Memory B cell (primary cell): ENCODE data around the gene CLIP4.

Source experiments
- ATAC-seq: fragments of 150-1000 bp; cut with Tn5 transposase; 2 replicates; pipeline ENCODE4 v1.10.0; 2021; ENCODE audit warnings: low read depth, mild to moderate bottlenecking, moderate library complexity
- DNase-seq, 2 donors: peaks; one replicate each; pipeline ENCODE4 v3.0.0; 2022; ENCODE audit warnings: low spot score in 2 of 2
- H3K27ac Mint-ChIP-seq: one replicate; pipeline ENCODE4 v1.8.0; 2022; ENCODE audit warnings: mild to moderate bottlenecking, moderate library complexity, mixed read lengths
- H3K27me3 Mint-ChIP-seq: one replicate; pipeline ENCODE4 v1.8.0; 2022; ENCODE audit warnings: mixed read lengths
- H3K36me3 Mint-ChIP-seq: one replicate; pipeline ENCODE4 v1.8.0; 2022; ENCODE audit warnings: mild to moderate bottlenecking, mixed read lengths
- H3K4me1 Mint-ChIP-seq: one replicate; pipeline ENCODE4 v1.8.0; 2022; ENCODE audit warnings: mixed read lengths
- H3K4me3 Mint-ChIP-seq: one replicate; pipeline ENCODE4 v1.8.0; 2022; ENCODE audit warnings: mild to moderate bottlenecking, moderate library complexity, mixed read lengths
- H3K9me3 Mint-ChIP-seq: one replicate; pipeline ENCODE4 v1.8.0; 2022; ENCODE audit warnings: mixed read lengths

The CLIP4 gene, protein sequence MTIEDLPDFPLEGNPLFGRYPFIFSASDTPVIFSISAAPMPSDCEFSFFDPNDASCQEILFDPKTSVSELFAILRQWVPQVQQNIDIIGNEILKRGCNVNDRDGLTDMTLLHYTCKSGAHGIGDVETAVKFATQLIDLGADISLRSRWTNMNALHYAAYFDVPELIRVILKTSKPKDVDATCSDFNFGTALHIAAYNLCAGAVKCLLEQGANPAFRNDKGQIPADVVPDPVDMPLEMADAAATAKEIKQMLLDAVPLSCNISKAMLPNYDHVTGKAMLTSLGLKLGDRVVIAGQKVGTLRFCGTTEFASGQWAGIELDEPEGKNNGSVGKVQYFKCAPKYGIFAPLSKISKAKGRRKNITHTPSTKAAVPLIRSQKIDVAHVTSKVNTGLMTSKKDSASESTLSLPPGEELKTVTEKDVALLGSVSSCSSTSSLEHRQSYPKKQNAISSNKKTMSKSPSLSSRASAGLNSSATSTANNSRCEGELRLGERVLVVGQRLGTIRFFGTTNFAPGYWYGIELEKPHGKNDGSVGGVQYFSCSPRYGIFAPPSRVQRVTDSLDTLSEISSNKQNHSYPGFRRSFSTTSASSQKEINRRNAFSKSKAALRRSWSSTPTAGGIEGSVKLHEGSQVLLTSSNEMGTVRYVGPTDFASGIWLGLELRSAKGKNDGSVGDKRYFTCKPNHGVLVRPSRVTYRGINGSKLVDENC

GRCh38 chr2:29114946-29115609 is at the start of gene CLIP4:
CLIP4 (plus strand) TSS chr2:29115415; CDS start chr2:29121389, 5,974 bp downstream.
- Mint-ChIP-seq H3K27me3 (peaks cover 7% of the 10 kb centered on the region), H3K4me1 (peaks cover 12% of the 10 kb centered on the region), H3K4me3 (peak within 1 kb of the TSS; percentile 96), H3K27ac (peak within 1 kb of the TSS; percentile 91), H3K36me3 (no peaks in the 10 kb centered on the region), H3K9me3 (peaks cover 2% of the 10 kb centered on the region)
- DNase-seq (peak; percentile 43 to 56), ATAC-seq (peak; percentile 78)

- no peaks in the 10 kb centered on the region for H3K36me3 Mint-ChIP-seq
- ATAC-seq (no peak), DNase-seq (no peak)
- no peaks in the 10 kb centered on the region for H3K27me3 Mint-ChIP-seq
- H3K27ac Mint-ChIP-seq: no peak overlapping the region
- no peaks in the 10 kb centered on the region for H3K4me1 Mint-ChIP-seq
- no peaks in the 10 kb centered on the region for H3K9me3 Mint-ChIP-seq
- no peak overlapping the region for H3K4me3 Mint-ChIP-seq
Observed at GRCh38 chr2:29066271-29066860, 48.8 kb upstream of the CLIP4 start.

- ATAC-seq (no peak), DNase-seq (no peak)
- H3K4me3 Mint-ChIP-seq: no peak overlapping the region
- H3K4me1 Mint-ChIP-seq: no peaks in the 10 kb centered on the region
- H3K27me3 Mint-ChIP-seq: no peaks in the 10 kb centered on the region
- no peak overlapping the region for H3K27ac Mint-ChIP-seq
- no peaks in the 10 kb centered on the region for H3K9me3 Mint-ChIP-seq
- H3K36me3 Mint-ChIP-seq: no peaks in the 10 kb centered on the region
Observed at GRCh38 chr2:29066997-29067605, 48.1 kb upstream of the CLIP4 start.

GRCh38 chr2:29068513-29068912 is 46.7 kb upstream of the CLIP4 start:
- H3K27ac Mint-ChIP-seq: no peak overlapping the region
- H3K9me3 Mint-ChIP-seq: no peaks in the 10 kb centered on the region
- no peaks in the 10 kb centered on the region for H3K27me3 Mint-ChIP-seq
- ATAC-seq: no peak
- no peak for DNase-seq
- no peak overlapping the region for H3K4me3 Mint-ChIP-seq
- no peaks in the 10 kb centered on the region for H3K4me1 Mint-ChIP-seq
- no peaks in the 10 kb centered on the region for H3K36me3 Mint-ChIP-seq

GRCh38 chr2:29070526-29070925 is 44.7 kb upstream of the CLIP4 start:
- ATAC-seq (no peak), DNase-seq (no peak)
- Mint-ChIP-seq H3K36me3 (no peaks in the 10 kb centered on the region), H3K4me1 (peaks cover 2% of the 10 kb centered on the region), H3K27ac (no peak overlapping the region), H3K27me3 (peaks cover 2% of the 10 kb centered on the region), H3K4me3 (no peak overlapping the region), H3K9me3 (no peaks in the 10 kb centered on the region)

DNA sequence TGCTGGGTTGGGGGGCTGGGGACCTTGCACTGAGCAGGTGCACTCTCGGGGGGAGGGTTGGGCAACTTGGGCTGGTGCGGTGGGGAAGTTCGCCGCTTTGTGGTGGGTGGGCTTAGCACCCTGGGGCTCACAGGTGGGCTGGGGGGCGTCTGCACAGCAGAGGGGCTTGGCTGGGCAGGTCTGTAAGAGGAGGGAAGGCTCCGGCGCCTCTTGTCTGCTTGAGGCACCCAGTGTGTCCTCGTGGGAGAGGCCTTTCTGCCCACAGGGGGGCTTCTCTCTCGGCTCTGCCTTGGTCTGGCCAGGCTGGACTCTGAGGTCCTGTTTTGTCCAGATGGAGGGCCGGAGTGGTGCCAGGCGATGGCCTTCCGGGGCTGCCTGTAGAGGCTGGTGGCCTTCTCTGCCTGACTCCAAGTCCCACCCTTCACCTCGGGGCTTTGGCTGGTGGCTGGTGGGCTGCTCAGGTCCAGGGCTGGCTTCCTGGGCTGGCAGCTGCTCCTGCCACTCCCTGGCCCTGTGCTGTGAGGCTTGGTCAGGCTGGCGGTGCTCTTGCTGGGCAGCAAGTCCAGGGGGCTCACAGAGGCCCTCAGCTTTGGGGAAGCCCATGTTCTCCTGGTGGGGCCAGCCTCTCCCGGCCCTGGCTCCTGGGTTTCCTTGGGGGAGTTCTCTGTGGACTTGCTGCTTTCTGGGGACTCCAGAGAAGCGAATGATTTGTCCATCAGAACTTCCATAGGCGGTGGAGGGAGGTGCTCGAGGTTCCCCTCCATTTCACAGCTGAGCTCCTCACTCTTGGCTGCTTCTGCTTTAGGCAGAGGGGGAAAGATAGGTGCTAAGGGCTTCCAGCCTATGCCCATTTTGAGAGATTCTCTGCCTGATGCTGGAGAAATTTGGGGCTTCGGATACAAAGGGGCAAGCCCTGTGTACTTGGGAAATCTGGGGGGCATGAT is 43.9 kb upstream of the CLIP4 start:
- no peak for ATAC-seq

DNA sequence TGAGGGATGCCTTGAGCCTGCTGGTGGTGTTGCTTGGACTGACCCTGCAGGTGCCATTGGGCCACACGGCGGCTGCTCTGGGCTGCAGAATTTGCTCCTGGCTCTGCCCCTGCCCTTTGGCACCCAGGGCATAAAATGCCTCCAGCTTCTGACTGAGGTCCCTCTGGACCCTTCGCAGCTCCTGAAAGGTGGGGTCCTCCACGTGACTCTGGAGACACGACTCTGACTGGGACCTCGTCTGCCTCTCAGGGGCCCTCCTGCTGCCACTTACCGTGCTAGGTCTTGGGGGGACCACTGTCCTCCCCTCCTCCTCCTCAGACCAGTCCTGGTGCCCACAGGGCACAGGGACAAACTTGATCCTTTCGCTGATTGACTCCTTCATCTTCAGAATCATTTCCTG is 43.0 kb upstream of the CLIP4 start:
- H3K9me3 Mint-ChIP-seq: peaks cover 2% of the 10 kb centered on the region
- DNase-seq: no peak
- H3K4me3 Mint-ChIP-seq: no peak overlapping the region
- no peaks in the 10 kb centered on the region for H3K36me3 Mint-ChIP-seq
- peaks cover 2% of the 10 kb centered on the region for H3K4me1 Mint-ChIP-seq
- H3K27me3 Mint-ChIP-seq: peaks cover 2% of the 10 kb centered on the region
- no peak overlapping the region for H3K27ac Mint-ChIP-seq
- no peak for ATAC-seq

More for the DNA sequence above, 43.9 kb upstream of the CLIP4 start:
- Mint-ChIP-seq H3K27ac (no peak overlapping the region), H3K4me1 (peaks cover 2% of the 10 kb centered on the region), H3K4me3 (no peak overlapping the region), H3K27me3 (peaks cover 2% of the 10 kb centered on the region), H3K9me3 (no peaks in the 10 kb centered on the region), H3K36me3 (no peaks in the 10 kb centered on the region)
- no peak for DNase-seq

- ATAC-seq (no peak), DNase-seq (no peak)
- Mint-ChIP-seq H3K9me3 (peaks cover 2% of the 10 kb centered on the region), H3K4me1 (peaks cover 2% of the 10 kb centered on the region), H3K36me3 (no peaks in the 10 kb centered on the region), H3K27ac (no peak overlapping the region), H3K27me3 (peaks cover 2% of the 10 kb centered on the region), H3K4me3 (no peak overlapping the region)
Observed at GRCh38 chr2:29072971-29073725, 42.1 kb upstream of the CLIP4 start.

DNA sequence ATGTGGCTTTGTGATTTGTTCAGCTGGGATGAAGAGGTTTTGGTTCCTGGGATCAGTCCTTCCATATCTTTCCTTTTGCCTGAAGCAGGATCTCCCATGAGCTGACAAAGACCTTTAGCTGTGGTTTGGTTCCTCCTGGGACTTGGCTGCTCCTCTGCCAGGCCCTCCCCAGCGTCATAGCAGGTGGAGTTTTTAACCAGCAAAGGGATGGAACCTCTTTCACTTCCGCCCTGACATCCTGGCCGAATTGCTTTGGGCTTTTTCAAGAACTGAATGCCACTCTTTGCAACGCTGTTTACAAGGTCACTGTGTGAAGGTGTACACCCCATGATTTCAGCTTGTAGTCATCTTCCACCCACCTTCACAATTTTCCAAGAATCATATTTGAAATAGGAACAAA is 41.3 kb upstream of the CLIP4 start:
- peaks cover 2% of the 10 kb centered on the region for H3K9me3 Mint-ChIP-seq
- peaks cover 2% of the 10 kb centered on the region for H3K27me3 Mint-ChIP-seq
- H3K4me1 Mint-ChIP-seq: peaks cover 2% of the 10 kb centered on the region
- no peak for DNase-seq
- no peaks in the 10 kb centered on the region for H3K36me3 Mint-ChIP-seq
- H3K27ac Mint-ChIP-seq: no peak overlapping the region
- no peak overlapping the region for H3K4me3 Mint-ChIP-seq
- ATAC-seq: no peak

- peaks cover 2% of the 10 kb centered on the region for H3K4me1 Mint-ChIP-seq
- ATAC-seq (no peak), DNase-seq (no peak)
- H3K27me3 Mint-ChIP-seq: peaks cover 2% of the 10 kb centered on the region
- no peak within 1 kb of the TSS for H3K4me3 Mint-ChIP-seq
- H3K36me3 Mint-ChIP-seq: no peaks in the 10 kb centered on the region
- peaks cover 2% of the 10 kb centered on the region for H3K9me3 Mint-ChIP-seq
- no peak within 1 kb of the TSS for H3K27ac Mint-ChIP-seq
Observed at GRCh38 chr2:29074411-29074810, 40.8 kb upstream of the CLIP4 start, which contains the start of gene PCARE. PCARE (minus strand) TSS chr2:29074523; CDS start chr2:29074261, 262 bp downstream.

DNA sequence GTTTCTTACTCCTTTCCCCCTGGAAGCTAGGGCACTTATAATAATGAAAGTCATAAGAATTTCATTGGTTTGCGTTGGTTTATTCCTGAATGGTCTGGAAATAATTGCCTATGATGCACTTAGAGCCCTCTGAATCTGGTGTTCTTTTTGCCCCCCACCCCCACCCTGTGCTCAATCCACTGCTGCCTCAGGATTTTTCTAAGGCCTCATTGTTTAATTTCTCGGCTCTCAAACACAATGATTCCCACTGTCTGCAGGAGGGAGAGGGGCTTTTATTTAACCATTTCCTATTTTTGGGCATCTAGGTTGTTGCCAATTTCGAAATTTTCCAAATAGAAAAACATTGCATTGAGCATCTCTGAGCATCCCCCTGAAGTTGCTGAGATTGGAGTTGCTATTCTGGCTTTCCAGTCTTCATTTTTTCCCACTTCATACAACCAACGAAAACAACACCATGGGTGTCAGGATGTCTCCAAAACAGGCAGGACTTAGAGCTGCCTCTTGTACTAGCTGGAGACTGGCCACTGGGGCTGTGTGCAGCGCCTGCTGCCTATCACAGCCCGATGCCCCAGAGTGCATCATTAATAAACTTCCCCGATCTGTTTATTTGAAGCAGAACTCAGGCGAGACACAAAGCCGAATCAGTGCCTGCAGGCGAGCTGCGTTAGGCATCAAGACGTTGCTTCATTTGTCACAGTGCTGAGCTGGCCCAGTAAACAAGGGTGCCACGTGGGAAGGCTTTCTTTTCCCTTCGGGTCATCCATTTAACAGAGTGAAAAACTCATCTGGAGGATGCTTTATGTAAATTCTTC is 39.1 kb upstream of the CLIP4 start:
- ATAC-seq (no peak), DNase-seq (no peak)
- no peaks in the 10 kb centered on the region for H3K36me3 Mint-ChIP-seq
- H3K4me1 Mint-ChIP-seq: peaks cover 2% of the 10 kb centered on the region
- H3K27me3 Mint-ChIP-seq: peaks cover 2% of the 10 kb centered on the region
- H3K4me3 Mint-ChIP-seq: no peak overlapping the region
- peaks cover 4% of the 10 kb centered on the region for H3K9me3 Mint-ChIP-seq
- no peak overlapping the region for H3K27ac Mint-ChIP-seq

DNA sequence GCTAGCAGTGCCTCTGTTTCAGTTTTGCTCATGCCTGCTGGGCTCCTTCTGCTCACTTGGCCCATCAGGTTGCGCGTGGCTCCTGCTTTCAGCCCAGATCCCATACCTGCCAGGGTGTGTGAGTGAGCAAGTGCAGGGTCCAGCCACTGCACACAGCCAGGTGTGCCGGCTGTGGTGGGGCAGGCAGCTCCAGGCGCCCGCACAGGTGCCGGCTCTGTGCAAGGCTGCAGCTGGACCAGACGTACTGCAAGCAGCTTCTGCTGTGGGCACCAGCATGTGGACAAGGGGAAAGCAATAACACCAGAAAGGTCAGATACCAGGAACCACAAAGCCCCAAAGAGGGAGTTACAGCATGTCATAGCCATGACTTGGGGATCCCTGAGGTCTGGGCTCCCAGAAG is 35.3 kb upstream of the CLIP4 start:
- Mint-ChIP-seq H3K4me1 (no peaks in the 10 kb centered on the region), H3K9me3 (peaks cover 4% of the 10 kb centered on the region), H3K27me3 (no peaks in the 10 kb centered on the region), H3K36me3 (peaks cover 3% of the 10 kb centered on the region), H3K27ac (no peak overlapping the region), H3K4me3 (no peak overlapping the region)
- ATAC-seq (no peak), DNase-seq (no peak)
